Upper lobe of left lung (tissue), 6 donors: Measurements from ENCODE around the gene ILF3. TPM values are rescaled to one million over a fixed set of nuclear protein-coding genes. Genes with fewer than 3 reads are reported as not detected.

ENCODE experiments used
- ATAC-seq, 2 donors: fragments of 200-7000 bp; cut with Tn5 transposase; one replicate each; pipeline ENCODE4 v1.9.1; 2022; ENCODE audit warnings: mild to moderate bottlenecking in 2 of 2, moderate library complexity in 2 of 2; ENCODE audit not compliant: low FRiP score in 2 of 2
- DNase-seq, 2 donors: peaks; one replicate each; pipeline ENCODE4 v3.0.0-alpha.2; 2019 to 2020
- H3K27ac ChIP-seq, 4 donors: fragments of 200-600 bp; sonication (generic); one replicate each; pipeline ENCODE4 v1.5.1; 2016 to 2019
- H3K27me3 ChIP-seq, 4 donors: fragments of 200-600 bp; sonication (generic); one replicate each; pipeline ENCODE4 v1.5.1; 2017 to 2019
- H3K36me3 ChIP-seq, 4 donors: fragments of 200-600 bp; sonication (generic); one replicate each; pipeline ENCODE4 v1.5.1; 2016 to 2019
- H3K4me1 ChIP-seq, 4 donors: fragments of 200-600 bp; sonication (generic); one replicate each; pipeline ENCODE4 v1.5.1; 2018 to 2019
- H3K4me3 ChIP-seq, 4 donors: fragments of 200-600 bp; sonication (generic); one replicate each; pipeline ENCODE4 v1.5.1; 2017 to 2019; ENCODE audit warnings: mild to moderate bottlenecking in 2 of 4, moderate library complexity in 1 of 4
- H3K9me3 ChIP-seq, 4 donors: fragments of 200-600 bp; sonication (generic); one replicate each; pipeline ENCODE4 v1.5.1; 2018 to 2019
- EP300 ChIP-seq, 4 donors: sonication (generic); formaldehyde crosslinking; IDR thresholded peaks; one replicate each; pipeline ENCODE4 v1.5.1; 2017; ENCODE audit warnings: antibody characterized with exemption in 4 of 4, control low read depth in 2 of 4
- POLR2A ChIP-seq, 4 donors: fragments of 450-650 bp; IDR thresholded peaks; one replicate each; pipeline ENCODE4 v1.5.1; 2016 to 2017; ENCODE audit warnings: antibody characterized with exemption in 4 of 4, mild to moderate bottlenecking in 2 of 4
- POLR2AphosphoS5 ChIP-seq, 2 donors: sonication (generic); formaldehyde crosslinking; IDR thresholded peaks; one replicate each; pipeline ENCODE4 v1.5.1; 2017; ENCODE audit warnings: antibody characterized with exemption in 2 of 2
- WGBS, 2 donors: methylation state at CpG; one replicate each; pipeline ENCODE4 v1.1.5; 2017 to 2018; 5-methylcytosine and 5-hydroxymethylcytosine counted together
- total RNA-seq, 6 donors: library from RNA; depleted of rRNA in 4 of 6; stranded (reverse); fragments of >200 nt in 4 of 6; gene quantifications; one replicate each; pipeline versions ENCODE4 v1.1.0 to v1.2.1, GENCODE V29; 2016 to 2021
- TF ChIP-seq, protein P1 (sequence below), 6 experiments: fragments of 450-650 bp in 4 of 6; fragments of 200-600 bp in 2 of 6; sonication (generic) in 2 of 6; IDR thresholded peaks; one replicate each; pipeline ENCODE4 v1.5.1; 2016 to 2019; ENCODE audit warnings: antibody characterized with exemption in 6 of 6
- donor health status: DM: no; HTN: no; CAD: no; lungs with moderate emphysema.
- donor health status: DM: no; HTN: yes; CAD: no; lungs with severe emphysema.

The ILF3 gene
- total RNA-seq, 6 donors from 2014 or later, result 121 to 193 (median 169) TPM

DNA sequence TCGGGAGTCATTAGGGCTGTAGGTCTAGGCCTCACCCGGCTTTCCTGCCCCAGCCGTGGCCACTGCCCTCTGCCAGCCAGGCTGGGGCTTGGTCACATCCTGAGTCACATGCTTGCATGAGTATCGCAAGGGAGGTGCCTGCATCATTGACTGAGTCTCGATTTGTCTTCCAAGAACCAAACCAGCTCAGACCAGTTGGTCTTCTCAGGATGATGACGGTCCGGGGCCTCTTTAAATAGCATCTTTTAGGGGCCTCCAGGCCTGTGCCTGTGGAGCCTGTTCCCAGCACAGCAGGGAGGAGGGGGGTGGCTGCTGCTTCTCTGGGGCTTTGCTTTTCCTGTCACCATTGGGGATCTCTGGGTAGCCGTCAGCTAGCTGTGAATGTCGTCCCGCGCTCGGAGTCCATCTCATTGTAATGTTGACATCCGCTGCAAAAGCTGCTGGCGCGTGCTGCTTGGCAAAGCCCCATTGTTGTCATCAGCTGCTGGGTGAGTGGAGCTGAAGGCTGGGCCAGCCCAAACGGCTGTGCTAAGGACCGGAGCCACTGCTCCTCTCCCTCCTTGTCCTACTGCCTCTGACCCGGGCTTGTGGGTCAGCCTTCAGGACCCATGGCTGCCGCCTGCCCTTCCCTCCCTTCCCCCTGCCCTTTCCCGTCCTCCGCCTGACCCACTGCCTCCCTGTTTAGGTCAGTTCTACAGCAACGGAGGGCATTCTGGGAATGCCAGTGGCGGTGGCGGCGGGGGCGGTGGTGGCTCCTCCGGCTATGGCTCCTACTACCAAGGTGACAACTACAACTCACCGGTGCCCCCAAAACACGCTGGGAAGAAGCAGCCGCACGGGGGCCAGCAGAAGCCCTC is 32.7 kb downstream of the ILF3 start:
- Histone ChIP-seq H3K36me3 (peaks cover 48 to 100% (median 95%) of the 10 kb centered on the region in 4 donors), H3K4me3 (no peak overlapping the region), H3K27ac (no peak overlapping the region), H3K4me1 (peaks cover 0 to 3% (median 0%) of the 10 kb centered on the region in 4 donors), H3K9me3 (no peaks in the 10 kb centered on the region), H3K27me3 (no peaks in the 10 kb centered on the region)
- no peak for TF ChIP-seq EP300 (IDR thresholded peaks at IDR 0.05)
- TF ChIP-seq, protein P1, sequence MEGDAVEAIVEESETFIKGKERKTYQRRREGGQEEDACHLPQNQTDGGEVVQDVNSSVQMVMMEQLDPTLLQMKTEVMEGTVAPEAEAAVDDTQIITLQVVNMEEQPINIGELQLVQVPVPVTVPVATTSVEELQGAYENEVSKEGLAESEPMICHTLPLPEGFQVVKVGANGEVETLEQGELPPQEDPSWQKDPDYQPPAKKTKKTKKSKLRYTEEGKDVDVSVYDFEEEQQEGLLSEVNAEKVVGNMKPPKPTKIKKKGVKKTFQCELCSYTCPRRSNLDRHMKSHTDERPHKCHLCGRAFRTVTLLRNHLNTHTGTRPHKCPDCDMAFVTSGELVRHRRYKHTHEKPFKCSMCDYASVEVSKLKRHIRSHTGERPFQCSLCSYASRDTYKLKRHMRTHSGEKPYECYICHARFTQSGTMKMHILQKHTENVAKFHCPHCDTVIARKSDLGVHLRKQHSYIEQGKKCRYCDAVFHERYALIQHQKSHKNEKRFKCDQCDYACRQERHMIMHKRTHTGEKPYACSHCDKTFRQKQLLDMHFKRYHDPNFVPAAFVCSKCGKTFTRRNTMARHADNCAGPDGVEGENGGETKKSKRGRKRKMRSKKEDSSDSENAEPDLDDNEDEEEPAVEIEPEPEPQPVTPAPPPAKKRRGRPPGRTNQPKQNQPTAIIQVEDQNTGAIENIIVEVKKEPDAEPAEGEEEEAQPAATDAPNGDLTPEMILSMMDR (IDR thresholded peaks at IDR 0.05), result no peak
- no peak for TF ChIP-seq POLR2AphosphoS5 (IDR thresholded peaks at IDR 0.05)
- TF ChIP-seq POLR2A (IDR thresholded peaks at IDR 0.05), result no peak
- WGBS, 2 donors, result 84 to 91% methylated on average over 17 to 27 of the region's 31 CpGs
- no peak for ATAC-seq
- no peak for DNase-seq

DNA sequence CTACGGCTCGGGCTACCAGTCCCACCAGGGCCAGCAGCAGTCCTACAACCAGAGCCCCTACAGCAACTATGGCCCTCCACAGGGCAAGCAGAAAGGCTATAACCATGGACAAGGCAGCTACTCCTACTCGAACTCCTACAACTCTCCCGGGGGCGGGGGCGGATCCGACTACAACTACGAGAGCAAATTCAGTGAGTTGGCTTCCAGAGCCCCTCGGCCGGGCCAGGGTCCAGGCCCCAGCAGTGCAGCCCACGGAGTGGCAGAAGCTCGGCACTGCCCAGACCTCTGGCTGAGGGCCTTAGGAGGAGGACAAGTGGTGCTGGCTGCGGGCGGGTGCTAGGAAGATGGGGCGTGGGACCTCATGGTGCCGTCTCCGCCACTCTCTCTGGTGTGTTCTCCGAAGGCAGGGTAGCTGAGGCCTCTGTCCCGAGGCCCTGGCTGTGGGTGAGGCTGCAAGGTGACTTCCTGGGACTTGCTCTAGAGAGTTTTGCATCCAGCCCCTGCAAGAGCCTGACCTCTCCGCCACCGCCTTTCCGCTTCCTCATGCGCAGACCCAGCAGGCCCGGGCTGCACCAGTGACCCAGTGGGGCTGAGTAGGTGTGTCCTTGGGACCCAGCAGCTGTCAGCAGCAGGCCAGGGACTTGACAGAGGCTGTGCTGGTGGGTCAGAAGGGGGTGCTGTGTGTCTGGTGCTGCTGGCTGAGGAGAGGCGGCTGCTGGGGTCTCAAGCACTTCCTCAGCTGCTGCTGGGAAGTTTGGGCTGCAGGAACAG is 33.6 kb downstream of the ILF3 start:
- peaks cover 41 to 100% (median 93%) of the 10 kb centered on the region in 4 donors for H3K36me3 ChIP-seq
- WGBS, 2 donors, result 90 to 93% methylated on average over 20 to 21 of the region's 25 CpGs

DNA sequence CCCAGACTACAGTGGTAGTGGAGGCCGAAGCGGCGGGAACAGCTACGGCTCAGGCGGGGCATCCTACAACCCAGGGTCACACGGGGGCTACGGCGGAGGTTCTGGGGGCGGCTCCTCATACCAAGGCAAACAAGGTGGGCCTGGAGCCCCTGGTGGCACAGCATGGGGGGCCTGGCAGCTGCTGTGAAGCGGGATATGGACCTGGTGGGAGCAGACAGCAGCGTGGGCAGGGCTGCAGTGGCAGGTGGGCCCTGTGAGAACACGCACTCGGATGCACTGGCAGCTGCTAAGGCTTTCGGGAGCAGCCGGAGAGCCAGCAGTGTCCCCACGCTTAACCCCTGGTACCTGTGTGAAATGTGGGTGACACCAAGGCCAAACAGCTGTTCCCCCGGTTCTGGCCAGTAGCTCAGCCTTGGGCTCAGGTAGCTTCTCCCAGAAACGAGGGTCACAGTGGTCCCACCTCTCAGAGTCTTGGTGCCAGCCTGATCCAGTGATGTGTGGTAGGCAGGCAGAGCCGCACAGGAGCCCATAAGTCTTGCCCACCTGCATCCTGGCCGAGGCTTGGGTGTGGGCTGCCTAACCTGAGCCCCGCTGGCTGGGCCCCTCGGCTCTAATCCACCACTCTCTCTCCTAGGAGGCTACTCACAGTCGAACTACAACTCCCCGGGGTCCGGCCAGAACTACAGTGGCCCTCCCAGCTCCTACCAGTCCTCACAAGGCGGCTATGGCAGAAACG is 34.6 kb downstream of the ILF3 start:
- 89 to 94% methylated on average over 11 to 22 of the region's 27 CpGs for WGBS, 2 donors
- Histone ChIP-seq H3K9me3 (no peaks in the 10 kb centered on the region), H3K27ac (no peak overlapping the region), H3K27me3 (no peaks in the 10 kb centered on the region), H3K4me3 (no peak overlapping the region), H3K36me3 (peaks cover 32 to 91% (median 83%) of the 10 kb centered on the region in 4 donors), H3K4me1 (peaks cover 0 to 3% (median 0%) of the 10 kb centered on the region in 4 donors)
- DNase-seq (no peak), ATAC-seq (no peak)
- TF ChIP-seq POLR2AphosphoS5 (IDR thresholded peaks at IDR 0.05) (no peak), EP300 (IDR thresholded peaks at IDR 0.05) (no peak)

More for the DNA sequence above, 33.6 kb downstream of the ILF3 start:
- no peak overlapping the region for H3K27ac ChIP-seq
- DNase-seq (peak in 1 of 2 donors; percentile 62), ATAC-seq (no peak)
- TF ChIP-seq POLR2AphosphoS5 (IDR thresholded peaks at IDR 0.05) (no peak), EP300 (IDR thresholded peaks at IDR 0.05) (no peak), POLR2A (IDR thresholded peaks at IDR 0.05) (no peak)
- TF ChIP-seq, protein P1 (IDR thresholded peaks at IDR 0.05), result no peak
- no peaks in the 10 kb centered on the region for H3K27me3 ChIP-seq
- no peak overlapping the region for H3K4me3 ChIP-seq
- no peaks in the 10 kb centered on the region for H3K9me3 ChIP-seq
- H3K4me1 ChIP-seq, result peaks cover 0 to 3% (median 0%) of the 10 kb centered on the region in 4 donors

DNA sequence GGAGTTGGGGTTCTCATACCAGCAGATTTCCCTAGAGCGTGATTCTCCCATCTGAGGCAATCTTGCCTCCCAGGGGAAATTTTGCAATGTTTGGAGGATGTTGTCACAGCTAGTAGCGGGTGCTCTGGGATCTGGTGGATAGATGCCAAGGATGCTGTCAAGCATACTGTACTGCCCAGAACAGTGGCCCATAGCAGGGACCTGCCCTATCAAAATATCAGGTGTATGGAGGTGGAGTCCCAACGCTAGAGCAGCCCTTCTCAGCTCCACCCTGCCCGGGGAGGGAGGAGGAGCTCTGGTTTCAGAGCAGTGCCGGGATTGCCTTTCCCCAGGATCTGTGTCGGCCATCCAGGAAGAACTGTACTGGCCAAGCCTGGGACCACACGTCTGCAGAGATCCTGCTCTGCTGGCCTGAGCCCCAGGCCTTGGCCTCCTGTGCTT is 36.2 kb downstream of the ILF3 start:
- no peaks in the 10 kb centered on the region for H3K9me3 ChIP-seq
- H3K4me3 ChIP-seq, result no peak overlapping the region
- H3K36me3 ChIP-seq, result peaks cover 18 to 74% (median 66%) of the 10 kb centered on the region in 4 donors
- peaks cover 4 to 8% (median 8%) of the 10 kb centered on the region in 4 donors for H3K4me1 ChIP-seq
- TF ChIP-seq, protein P1 (IDR thresholded peaks at IDR 0.05), result no peak
- TF ChIP-seq EP300 (IDR thresholded peaks at IDR 0.05) (no peak), POLR2AphosphoS5 (IDR thresholded peaks at IDR 0.05) (no peak), POLR2A (IDR thresholded peaks at IDR 0.05) (no peak)
- WGBS, 2 donors, result 49 to 80% methylated on average over 1 to 7 of the region's 7 CpGs
- no peak overlapping the region for H3K27ac ChIP-seq
- DNase-seq (no peak), ATAC-seq (no peak)
- H3K27me3 ChIP-seq, result no peaks in the 10 kb centered on the region
